SHP77 treated with DMSO at 0.1 percent for 48 hours (cell line): Measurements from ENCODE around the gene VSTM2L.

ENCODE experiments used
- DNase-seq: peaks from one replicate; lab custom pipeline; 2025; lab: John Stamatoyannopoulos, UW

VSTM2L gene

GRCh38 chr20:37987602-37988290 is 84.8 kb downstream of the VSTM2L start:
- no peak for DNase-seq

- DNase-seq, result no peak
Observed at GRCh38 chr20:37988306-37988954, 85.5 kb downstream of the VSTM2L start.

- DNase-seq, result no peak
Observed at GRCh38 chr20:37989601-37990295, 86.8 kb downstream of the VSTM2L start.

- DNase-seq, result no peak
Observed at GRCh38 chr20:37990571-37991151, 87.7 kb downstream of the VSTM2L start.

- no peak for DNase-seq
Observed at GRCh38 chr20:37991157-37991866, 88.4 kb downstream of the VSTM2L start.

- no peak for DNase-seq
Observed at GRCh38 chr20:37991908-37992307, 89.0 kb downstream of the VSTM2L start.

- DNase-seq, result no peak
Observed at GRCh38 chr20:37992802-37993409, 90.0 kb downstream of the VSTM2L start.

GRCh38 chr20:37994512-37994911 is 91.6 kb downstream of the VSTM2L start:
- DNase-seq, result no peak
